GM12878 (cell line): ENCODE results near the gene DERA. TPM values are rescaled to one million over a fixed set of nuclear protein-coding genes. Genes with fewer than 3 reads are reported as not detected.

ENCODE experiments used
- ATAC-seq: fragments of 200-7000 bp; cut with Tn5 transposase; 3 replicates; pipeline ENCODE4 v1.9.1; 2020; ENCODE audit warnings: mild to moderate bottlenecking, moderate library complexity
- BruUV-seq: library from RNA; stranded (reverse); fragments of 400-500 nt; replicated peaks from 2 replicates; lab custom pipeline; 2021; lab: Mats Ljungman, UMichigan
- CTCF ChIA-PET: fragments of 300-600 bp; sonication (Branson Sonifier 250); formaldehyde crosslinking; extraction: SDS; loops from one replicate; lab custom pipeline; 2021; ENCODE audit warnings: inconsistent platforms; lab: Yijun Ruan, JAX
- POLR2A ChIA-PET: fragments of 350-600 bp; formaldehyde crosslinking; extraction: SDS; loops from one replicate; lab custom pipeline; 2021; ENCODE audit warnings: inconsistent platforms; lab: Charles Lee
- RAD21 ChIA-PET: fragments of 300-600 bp; sonication (Branson Sonifier 250); formaldehyde crosslinking; loops from one replicate; lab custom pipeline; 2023; ENCODE audit warnings: antibody characterized with exemption; ENCODE audit not compliant: unreplicated experiment; lab: Charles Lee
- SMC1A ChIA-PET: fragments of 300-600 bp; sonication (Branson Sonifier 250); formaldehyde crosslinking; loops from one replicate; lab custom pipeline; 2023; ENCODE audit not compliant: unreplicated experiment, uncharacterized antibody; lab: Charles Lee
- DNase-seq: peaks from one replicate; pipeline ENCODE4 v3.0.0-alpha.2; 2011; ENCODE audit warnings: low read depth, low spot score
- FAIRE-seq: peaks from 3 replicates; lab custom pipeline; 2011; peaks lifted over from hg19 to GRCh38; lab: Jason Lieb, UNC
- H2AFZ ChIP-seq: 2 replicates; pipeline ENCODE4 v1.6.0; 2011; ENCODE audit warnings: low read depth, low read length, control low read depth; ENCODE audit not compliant: control insufficient read depth
- H3K27ac ChIP-seq: 2 replicates; pipeline ENCODE4 v1.5.1; 2011; ENCODE audit warnings: control low read depth; ENCODE audit not compliant: control insufficient read depth, insufficient read depth
- H3K27me3 ChIP-seq, 2 experiments: replicated peaks in 1 of 2; 2 replicates each; pipeline versions ENCODE4 v1.6.0 to v1.6.1; 2011; ENCODE audit warnings: low read length in 1 of 2; ENCODE audit not compliant: control insufficient read depth in 2 of 2, insufficient read depth in 2 of 2
- H3K36me3 ChIP-seq, 2 experiments: 2 replicates each; pipeline ENCODE4 v1.5.1; 2011; ENCODE audit warnings: low read length in 1 of 2; ENCODE audit not compliant: control insufficient read depth in 2 of 2, insufficient read depth in 2 of 2
- H3K4me1 ChIP-seq: 2 replicates; pipeline ENCODE4 v1.6.1; 2011; ENCODE audit warnings: mild to moderate bottlenecking, low read length, moderate library complexity, mixed read lengths; ENCODE audit not compliant: control insufficient read depth, insufficient read depth
- H3K4me2 ChIP-seq: 2 replicates; pipeline ENCODE4 v1.6.0; 2011; ENCODE audit warnings: control low read depth; ENCODE audit not compliant: control insufficient read depth, insufficient read depth
- H3K4me3 ChIP-seq: fragments of 200-600 bp; sonication (generic); 2 replicates; pipeline ENCODE4 v1.5.1; 2016
- H3K79me2 ChIP-seq: 2 replicates; pipeline ENCODE4 v1.6.0; 2011; ENCODE audit warnings: low read length; ENCODE audit not compliant: control insufficient read depth, insufficient read depth
- H3K9ac ChIP-seq: 2 replicates; pipeline ENCODE4 v1.8.0; 2011; ENCODE audit warnings: low read length, control low read depth, mixed read lengths; ENCODE audit not compliant: control insufficient read depth, insufficient read depth
- H3K9me3 ChIP-seq: replicated peaks from 3 replicates; pipeline ENCODE4 v1.5.1; 2011; ENCODE audit warnings: mild to moderate bottlenecking, low read length; ENCODE audit not compliant: control insufficient read depth, insufficient read depth
- H4K20me1 ChIP-seq: 2 replicates; pipeline ENCODE4 v1.6.0; 2011; ENCODE audit not compliant: control insufficient read depth, insufficient read depth
- CEBPB ChIP-seq, 2 experiments: fragments of 150-350 bp in 1 of 2; IDR thresholded peaks; 2 replicates each; pipeline ENCODE4 v1.6.1; 2012 to 2014; ENCODE audit warnings: low read depth in 2 of 2, low read length in 2 of 2, borderline replicate concordance in 1 of 2, inconsistent platforms in 1 of 2
- CHD2 ChIP-seq: IDR thresholded peaks from 2 replicates; pipeline ENCODE4 v1.6.1; 2011; ENCODE audit warnings: low read depth, low read length, improper control_type of control experiment, borderline replicate concordance
- HCFC1 ChIP-seq: fragments of 150-350 bp; IDR thresholded peaks from 2 replicates; pipeline ENCODE4 v1.6.1; 2014; ENCODE audit warnings: low read length
- JUND ChIP-seq: IDR thresholded peaks from 2 replicates; pipeline ENCODE4 v1.6.1; 2012; ENCODE audit warnings: low read depth, mild to moderate bottlenecking, low read length, improper control_type of control experiment, moderate library complexity
- MEF2A ChIP-seq: IDR thresholded peaks from 2 replicates; pipeline ENCODE4 v1.6.1; 2011; ENCODE audit warnings: low read depth, mild to moderate bottlenecking, low read length, moderate library complexity; ENCODE audit not compliant: insufficient read depth
- SIX5 ChIP-seq: IDR thresholded peaks from 2 replicates; pipeline ENCODE4 v1.6.1; 2011; ENCODE audit warnings: mild to moderate bottlenecking, low read depth, low read length, moderate library complexity; ENCODE audit not compliant: severe bottlenecking
- WGBS: methylation state at CpG from one replicate; pipeline ENCODE4 v1.1.6; 2016; ENCODE audit warnings: low lambda C conversion rate; ENCODE audit not compliant: insufficient replicate concordance, insufficient coverage; ENCODE audit errors: missing lambda C conversion rate; 5-methylcytosine and 5-hydroxymethylcytosine counted together
- in situ Hi-C: fragments of 300-500 bp; cut with MboI; formaldehyde crosslinking; loops from 9 replicates; pipeline ENCODE4 v1.14.3; 2018; ENCODE audit warnings: mixed read lengths
- intact Hi-C: fragments of 100-400 bp; cut with micrococcal nuclease; formaldehyde crosslinking; loops from one replicate; pipeline ENCODE4 v1.14.2; 2022; ENCODE audit not compliant: unreplicated experiment
- polyA plus RNA-seq, 11 experiments: library from polyadenylated mRNA; depleted of rRNA in 4 of 11; unstranded in 6 of 11; stranded (reverse) in 5 of 11; fragments of >200 nt; fragmentation: Nextera tagmentation in 4 of 11; fragmentation: Illumina TruSeq in 1 of 11; extraction: Ambion mirVana in 4 of 11; extraction: Trizol in 1 of 11; gene quantifications; 1 replicate in 1 of 11; 2 replicates in 10 of 11; pipeline versions ENCODE4 v1.2.1 to v1.2.3, GENCODE V29; 2011 to 2016; ENCODE audit warnings: inconsistent platforms in 2 of 11, missing spikeins in 2 of 11, low read depth in 1 of 11
- total RNA-seq, 4 experiments: library from RNA; depleted of rRNA in 3 of 4; stranded (reverse); fragments of >200 nt in 3 of 4; fragmentation: Illumina TruSeq in 1 of 4; extraction: Trizol in 1 of 4; gene quantifications; 2 replicates each; pipeline versions ENCODE4 v1.2.1 to v1.2.3, GENCODE V29; 2013 to 2021
- TF ChIP-seq, protein P1 (sequence below): fragments of 150-350 bp; IDR thresholded peaks from 2 replicates; pipeline ENCODE4 v1.6.1; 2016; ENCODE audit warnings: low read depth, low read length

DERA gene
- total and polyA plus RNA-seq, 10 of the 15 experiments (the other 5 are each of a cell fraction or from before 2014, with no cell fraction given), result 34.9 to 97.1 (median 40.8) TPM

DNA sequence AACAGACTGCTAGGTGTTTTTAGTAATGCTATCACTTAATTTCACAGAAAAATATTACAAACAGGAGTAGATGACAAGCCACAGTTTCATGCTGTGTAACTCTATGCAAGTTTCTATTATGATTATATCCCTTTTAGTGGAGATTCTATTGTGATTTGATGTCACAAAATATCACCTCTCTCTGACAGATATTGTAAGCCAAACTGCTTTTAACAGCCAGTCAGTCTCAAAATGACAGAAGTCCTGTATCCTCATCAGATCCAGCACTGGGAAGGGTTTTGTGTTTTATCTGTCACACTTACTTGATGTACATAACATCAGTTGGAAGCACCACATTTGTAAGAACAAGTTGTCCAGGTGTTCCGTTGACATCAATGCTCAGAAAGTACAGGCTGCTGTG is 164.8 kb downstream of the DERA start:
- BruUV-seq, result no TSS peak
- Histone ChIP-seq H3K27me3 (no peaks in the 10 kb centered on the region), H3K9ac (no peak overlapping the region), H2AFZ (no peak overlapping the region), H3K4me2 (no peak overlapping the region), H3K9me3 (no peaks in the 10 kb centered on the region), H3K4me3 (no peak overlapping the region), H3K79me2 (no peaks in the 10 kb centered on the region), H3K36me3 (no peaks in the 10 kb centered on the region), H3K4me1 (no peaks in the 10 kb centered on the region), H4K20me1 (no peaks in the 10 kb centered on the region), H3K27ac (no peak overlapping the region)
- SMC1A ChIA-PET, result interaction anchor here (0.7 to 1.5 kb wide), 7 partner anchors 9 to 1566 kb away, joined by 3 to 7 read pairs (median 3); no protein-coding TSS in a partner anchor
- DNase-seq, result no peak
- no peak for ATAC-seq
- POLR2A ChIA-PET, result no interaction called here
- FAIRE-seq, result no peak
- CTCF ChIA-PET, result interaction anchor here (0.7 to 2.0 kb wide), 7 partner anchors 12 to 1917 kb away, joined by 3 to 10 read pairs (median 4); no protein-coding TSS in a partner anchor
- intact Hi-C loops (loop anchor here (1.0 kb wide), 1 partner anchor 284 kb away; no protein-coding TSS in a partner anchor), in situ Hi-C loops (no loop called here)
- RAD21 ChIA-PET, result interaction anchor here (0.7 to 0.9 kb wide), 2 partner anchors 542 to 547 kb away, joined by 3 read pairs; no protein-coding TSS in a partner anchor
- WGBS, result 32% methylated on average over 1 of the region's 1 CpG
- no peak for TF ChIP-seq MEF2A
- no peak for TF ChIP-seq CHD2
- TF ChIP-seq, protein P1, sequence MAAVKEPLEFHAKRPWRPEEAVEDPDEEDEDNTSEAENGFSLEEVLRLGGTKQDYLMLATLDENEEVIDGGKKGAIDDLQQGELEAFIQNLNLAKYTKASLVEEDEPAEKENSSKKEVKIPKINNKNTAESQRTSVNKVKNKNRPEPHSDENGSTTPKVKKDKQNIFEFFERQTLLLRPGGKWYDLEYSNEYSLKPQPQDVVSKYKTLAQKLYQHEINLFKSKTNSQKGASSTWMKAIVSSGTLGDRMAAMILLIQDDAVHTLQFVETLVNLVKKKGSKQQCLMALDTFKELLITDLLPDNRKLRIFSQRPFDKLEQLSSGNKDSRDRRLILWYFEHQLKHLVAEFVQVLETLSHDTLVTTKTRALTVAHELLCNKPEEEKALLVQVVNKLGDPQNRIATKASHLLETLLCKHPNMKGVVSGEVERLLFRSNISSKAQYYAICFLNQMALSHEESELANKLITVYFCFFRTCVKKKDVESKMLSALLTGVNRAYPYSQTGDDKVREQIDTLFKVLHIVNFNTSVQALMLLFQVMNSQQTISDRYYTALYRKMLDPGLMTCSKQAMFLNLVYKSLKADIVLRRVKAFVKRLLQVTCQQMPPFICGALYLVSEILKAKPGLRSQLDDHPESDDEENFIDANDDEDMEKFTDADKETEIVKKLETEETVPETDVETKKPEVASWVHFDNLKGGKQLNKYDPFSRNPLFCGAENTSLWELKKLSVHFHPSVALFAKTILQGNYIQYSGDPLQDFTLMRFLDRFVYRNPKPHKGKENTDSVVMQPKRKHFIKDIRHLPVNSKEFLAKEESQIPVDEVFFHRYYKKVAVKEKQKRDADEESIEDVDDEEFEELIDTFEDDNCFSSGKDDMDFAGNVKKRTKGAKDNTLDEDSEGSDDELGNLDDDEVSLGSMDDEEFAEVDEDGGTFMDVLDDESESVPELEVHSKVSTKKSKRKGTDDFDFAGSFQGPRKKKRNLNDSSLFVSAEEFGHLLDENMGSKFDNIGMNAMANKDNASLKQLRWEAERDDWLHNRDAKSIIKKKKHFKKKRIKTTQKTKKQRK, result no peak
- no peak for TF ChIP-seq JUND
- TF ChIP-seq CEBPB (IDR thresholded peaks at IDR 0.05; ENCODE audit: borderline replicate concordance in 1 of 2, low read depth in 2 of 2, low read length in 2 of 2), result no peak
- no peak for TF ChIP-seq SIX5
- TF ChIP-seq HCFC1, result no peak
